GM12878 (cell line): ENCODE data around the gene RAMP1. TPM values are rescaled to one million over a fixed set of nuclear protein-coding genes. Genes with fewer than 3 reads are reported as not detected.

ENCODE experiments used
- ATAC-seq: fragments of 200-7000 bp; cut with Tn5 transposase; 3 replicates; pipeline ENCODE4 v1.9.1; 2020; ENCODE audit warnings: mild to moderate bottlenecking, moderate library complexity
- BruUV-seq: library from RNA; stranded (reverse); fragments of 400-500 nt; replicated peaks from 2 replicates; lab custom pipeline; 2021; lab: Mats Ljungman, UMichigan
- CTCF ChIA-PET: fragments of 300-600 bp; sonication (Branson Sonifier 250); formaldehyde crosslinking; extraction: SDS; loops from one replicate; lab custom pipeline; 2021; ENCODE audit warnings: inconsistent platforms; lab: Yijun Ruan, JAX
- POLR2A ChIA-PET: fragments of 350-600 bp; formaldehyde crosslinking; extraction: SDS; loops from one replicate; lab custom pipeline; 2021; ENCODE audit warnings: inconsistent platforms; lab: Charles Lee
- RAD21 ChIA-PET: fragments of 300-600 bp; sonication (Branson Sonifier 250); formaldehyde crosslinking; loops from one replicate; lab custom pipeline; 2023; ENCODE audit warnings: antibody characterized with exemption; ENCODE audit not compliant: unreplicated experiment; lab: Charles Lee
- SMC1A ChIA-PET: fragments of 300-600 bp; sonication (Branson Sonifier 250); formaldehyde crosslinking; loops from one replicate; lab custom pipeline; 2023; ENCODE audit not compliant: unreplicated experiment, uncharacterized antibody; lab: Charles Lee
- DNase-seq: peaks from one replicate; pipeline ENCODE4 v3.0.0-alpha.2; 2011; ENCODE audit warnings: low read depth, low spot score
- FAIRE-seq: peaks from 3 replicates; lab custom pipeline; 2011; peaks lifted over from hg19 to GRCh38; lab: Jason Lieb, UNC
- H2AFZ ChIP-seq: 2 replicates; pipeline ENCODE4 v1.6.0; 2011; ENCODE audit warnings: low read depth, low read length, control low read depth; ENCODE audit not compliant: control insufficient read depth
- H3K27ac ChIP-seq: 2 replicates; pipeline ENCODE4 v1.5.1; 2011; ENCODE audit warnings: control low read depth; ENCODE audit not compliant: control insufficient read depth, insufficient read depth
- H3K27me3 ChIP-seq, 2 experiments: replicated peaks in 1 of 2; 2 replicates each; pipeline versions ENCODE4 v1.6.0 to v1.6.1; 2011; ENCODE audit warnings: low read length in 1 of 2; ENCODE audit not compliant: control insufficient read depth in 2 of 2, insufficient read depth in 2 of 2
- H3K36me3 ChIP-seq, 2 experiments: 2 replicates each; pipeline ENCODE4 v1.5.1; 2011; ENCODE audit warnings: low read length in 1 of 2; ENCODE audit not compliant: control insufficient read depth in 2 of 2, insufficient read depth in 2 of 2
- H3K4me1 ChIP-seq: 2 replicates; pipeline ENCODE4 v1.6.1; 2011; ENCODE audit warnings: mild to moderate bottlenecking, low read length, moderate library complexity, mixed read lengths; ENCODE audit not compliant: control insufficient read depth, insufficient read depth
- H3K4me2 ChIP-seq: 2 replicates; pipeline ENCODE4 v1.6.0; 2011; ENCODE audit warnings: control low read depth; ENCODE audit not compliant: control insufficient read depth, insufficient read depth
- H3K4me3 ChIP-seq: fragments of 200-600 bp; sonication (generic); 2 replicates; pipeline ENCODE4 v1.5.1; 2016
- H3K79me2 ChIP-seq: 2 replicates; pipeline ENCODE4 v1.6.0; 2011; ENCODE audit warnings: low read length; ENCODE audit not compliant: control insufficient read depth, insufficient read depth
- H3K9ac ChIP-seq: 2 replicates; pipeline ENCODE4 v1.8.0; 2011; ENCODE audit warnings: low read length, control low read depth, mixed read lengths; ENCODE audit not compliant: control insufficient read depth, insufficient read depth
- H3K9me3 ChIP-seq: replicated peaks from 3 replicates; pipeline ENCODE4 v1.5.1; 2011; ENCODE audit warnings: mild to moderate bottlenecking, low read length; ENCODE audit not compliant: control insufficient read depth, insufficient read depth
- H4K20me1 ChIP-seq: 2 replicates; pipeline ENCODE4 v1.6.0; 2011; ENCODE audit not compliant: control insufficient read depth, insufficient read depth
- CHD2 ChIP-seq: IDR thresholded peaks from 2 replicates; pipeline ENCODE4 v1.6.1; 2011; ENCODE audit warnings: low read depth, low read length, improper control_type of control experiment, borderline replicate concordance
- E4F1 ChIP-seq: fragments of 450-650 bp; IDR thresholded peaks from 2 replicates; pipeline ENCODE4 v1.6.1; 2018; ENCODE audit warnings: borderline replicate concordance, mild to moderate bottlenecking; ENCODE audit not compliant: partially characterized antibody
- EP300 ChIP-seq, 2 experiments: fragments of 150-350 bp in 1 of 2; IDR thresholded peaks; 2 replicates each; pipeline ENCODE4 v1.6.1; 2011 to 2012; ENCODE audit warnings: low read depth in 2 of 2, low read length in 2 of 2, borderline replicate concordance in 1 of 2, improper control_type of control experiment in 1 of 2, inconsistent platforms in 1 of 2; ENCODE audit not compliant: control insufficient read depth in 1 of 2
- ETV6 ChIP-seq, 2 experiments: fragments of 450-650 bp in 1 of 2; IDR thresholded peaks in 1 of 2; conservative IDR thresholded peaks in 1 of 2; 2 replicates each; pipeline ENCODE4 v1.6.1; 2014; ENCODE audit warnings: antibody characterized with exemption in 1 of 2, borderline replicate concordance in 1 of 2, low read depth in 1 of 2, mild to moderate bottlenecking in 1 of 2, moderate library complexity in 1 of 2
- FOS ChIP-seq: IDR thresholded peaks from 3 replicates; pipeline ENCODE4 v1.6.1; 2011; ENCODE audit warnings: borderline replicate concordance; ENCODE audit not compliant: insufficient read length; ENCODE audit errors: extremely low read depth
- FOXM1 ChIP-seq: IDR thresholded peaks from 2 replicates; pipeline ENCODE4 v1.6.1; 2012; ENCODE audit warnings: low read depth, mild to moderate bottlenecking, inconsistent platforms, low read length, moderate library complexity
- JUNB ChIP-seq: IDR thresholded peaks from 2 replicates; pipeline ENCODE4 v1.6.1; 2016; ENCODE audit warnings: antibody characterized with exemption, mild to moderate bottlenecking
- MEF2A ChIP-seq: IDR thresholded peaks from 2 replicates; pipeline ENCODE4 v1.6.1; 2011; ENCODE audit warnings: low read depth, mild to moderate bottlenecking, low read length, moderate library complexity; ENCODE audit not compliant: insufficient read depth
- MXI1 ChIP-seq: fragments of 150-350 bp; IDR thresholded peaks from 2 replicates; pipeline ENCODE4 v1.6.1; 2011; ENCODE audit warnings: low read depth, mild to moderate bottlenecking, inconsistent platforms, low read length, improper control_type of control experiment
- MYB ChIP-seq: fragments of 150-350 bp; IDR thresholded peaks from 2 replicates; pipeline ENCODE4 v1.6.1; 2014; ENCODE audit warnings: mild to moderate bottlenecking, low read depth, low read length, borderline replicate concordance
- NR2C2 ChIP-seq: IDR thresholded peaks from 2 replicates; pipeline ENCODE4 v1.6.1; 2011; ENCODE audit warnings: borderline replicate concordance, low read depth; ENCODE audit not compliant: control insufficient read depth, insufficient read length
- PAX8 ChIP-seq: fragments of 450-650 bp; IDR thresholded peaks from 2 replicates; pipeline ENCODE4 v1.6.1; 2017; ENCODE audit warnings: mild to moderate bottlenecking, moderate library complexity
- POLR2AphosphoS5 ChIP-seq: IDR thresholded peaks from 2 replicates; pipeline ENCODE4 v1.6.1; 2011; ENCODE audit warnings: mild to moderate bottlenecking, low read length, inconsistent platforms
- POU2F2 ChIP-seq: IDR thresholded peaks from 3 replicates; pipeline ENCODE4 v1.6.1; 2011; ENCODE audit warnings: low read depth, mild to moderate bottlenecking, low read length, borderline replicate concordance
- SMAD1 ChIP-seq: fragments of 450-650 bp; IDR thresholded peaks from 2 replicates; pipeline ENCODE4 v1.6.1; 2018; ENCODE audit warnings: mild to moderate bottlenecking, low read depth; ENCODE audit not compliant: partially characterized antibody
- ZNF217 ChIP-seq: fragments of 450-650 bp; IDR thresholded peaks from 2 replicates; pipeline ENCODE4 v1.6.1; 2017; ENCODE audit warnings: antibody characterized with exemption, mild to moderate bottlenecking
- ZNF24 ChIP-seq: fragments of 450-650 bp; IDR thresholded peaks from 2 replicates; pipeline ENCODE4 v1.6.1; 2017; ENCODE audit warnings: antibody characterized with exemption, mild to moderate bottlenecking
- ZSCAN29 ChIP-seq: fragments of 450-650 bp; IDR thresholded peaks from 2 replicates; pipeline ENCODE4 v1.6.1; 2017; ENCODE audit warnings: mild to moderate bottlenecking, moderate library complexity
- whole genome bisulfite sequencing: methylation state at CpG from one replicate; pipeline ENCODE4 v1.1.6; 2016; ENCODE audit warnings: low lambda C conversion rate; ENCODE audit not compliant: insufficient replicate concordance, insufficient coverage; ENCODE audit errors: missing lambda C conversion rate; 5-methylcytosine and 5-hydroxymethylcytosine counted together
- in situ Hi-C: fragments of 300-500 bp; cut with MboI; formaldehyde crosslinking; loops from 9 replicates; pipeline ENCODE4 v1.14.3; 2018; ENCODE audit warnings: mixed read lengths
- intact Hi-C: fragments of 100-400 bp; cut with micrococcal nuclease; formaldehyde crosslinking; loops from one replicate; pipeline ENCODE4 v1.14.2; 2022; ENCODE audit not compliant: unreplicated experiment
- polyA plus RNA-seq, 11 experiments: library from polyadenylated mRNA; depleted of rRNA in 4 of 11; unstranded in 6 of 11; stranded (reverse) in 5 of 11; fragments of >200 nt; fragmentation: Nextera tagmentation in 4 of 11; fragmentation: Illumina TruSeq in 1 of 11; extraction: Ambion mirVana in 4 of 11; extraction: Trizol in 1 of 11; gene quantifications; 1 replicate in 1 of 11; 2 replicates in 10 of 11; pipeline versions ENCODE4 v1.2.1 to v1.2.3, GENCODE V29; 2011 to 2016; ENCODE audit warnings: inconsistent platforms in 2 of 11, missing spikeins in 2 of 11, low read depth in 1 of 11
- total RNA-seq, 4 experiments: library from RNA; depleted of rRNA in 3 of 4; stranded (reverse); fragments of >200 nt in 3 of 4; fragmentation: Illumina TruSeq in 1 of 4; extraction: Trizol in 1 of 4; gene quantifications; 2 replicates each; pipeline versions ENCODE4 v1.2.1 to v1.2.3, GENCODE V29; 2013 to 2021

RAMP1 gene
- total and polyA plus RNA-seq, 10 of the 15 experiments (the other 5 are each of a cell fraction or from before 2014, with no cell fraction given) = 0.11 to 0.19 (median 0.12) TPM; not detected in 7

- in situ Hi-C loops = no loop called here
- Histone ChIP-seq H3K9me3 (no peaks in the 10 kb centered on the region), H3K4me3 (no peak overlapping the region), H3K4me1 (no peaks in the 10 kb centered on the region), H3K9ac (no peak overlapping the region), H3K4me2 (no peak overlapping the region), H3K27me3 (no peaks in the 10 kb centered on the region), H4K20me1 (no peaks in the 10 kb centered on the region), H3K27ac (no peak overlapping the region), H2AFZ (no peak overlapping the region), H3K36me3 (no peaks in the 10 kb centered on the region), H3K79me2 (no peaks in the 10 kb centered on the region)
- ChIA-PET CTCF (no interaction called here), POLR2A (interaction anchor here (0.6 kb wide), 2 partner anchors 100 to 263 kb away, joined by 4 to 7 read pairs; no protein-coding TSS in a partner anchor), RAD21 (interaction anchor here (1.2 kb wide), 1 partner anchor 13 kb away, joined by 3 read pairs; no protein-coding TSS in a partner anchor), SMC1A (interaction anchor here (0.8 kb wide), 1 partner anchor 136 kb away, joined by 5 read pairs; no protein-coding TSS in a partner anchor)
- no peak for DNase-seq
- FAIRE-seq = no peak
- no TSS peak for BruUV-seq
- ATAC-seq = no peak
- intact Hi-C loops = no loop called here
- 47% methylated on average over 2 of the region's 2 CpGs for WGBS
- no peak for TF ChIP-seq POU2F2
- no peak for TF ChIP-seq PAX8
- no peak for TF ChIP-seq EP300 (IDR thresholded peaks at IDR 0.05; ENCODE audit: borderline replicate concordance in 1 of 2, control insufficient read depth in 1 of 2, low read depth in 2 of 2, low read length in 2 of 2)
- no peak for TF ChIP-seq ZNF217
- no peak for TF ChIP-seq JUNB
- TF ChIP-seq ZNF24 = no peak
- no peak for TF ChIP-seq CHD2
- TF ChIP-seq ZSCAN29 = no peak
- TF ChIP-seq MYB = no peak
- no peak for TF ChIP-seq MEF2A
- no peak for TF ChIP-seq FOS
- TF ChIP-seq POLR2AphosphoS5 = no peak
- no peak for TF ChIP-seq FOXM1
- no peak for TF ChIP-seq ETV6 (conservative IDR thresholded peaks at IDR 0.05 in 1 of 2, IDR thresholded peaks at IDR 0.05 in 1 of 2; ENCODE audit: borderline replicate concordance in 1 of 2, low read depth in 1 of 2)
- no peak for TF ChIP-seq SMAD1
- no peak for TF ChIP-seq NR2C2
- TF ChIP-seq E4F1 = no peak
- TF ChIP-seq MXI1 = no peak
These were observed 33.1 kb downstream of the RAMP1 start for GRCh38 chr2:237892478-237892877.
